ENCODE results near the gene MXI1.

The MXI1 gene

DNA sequence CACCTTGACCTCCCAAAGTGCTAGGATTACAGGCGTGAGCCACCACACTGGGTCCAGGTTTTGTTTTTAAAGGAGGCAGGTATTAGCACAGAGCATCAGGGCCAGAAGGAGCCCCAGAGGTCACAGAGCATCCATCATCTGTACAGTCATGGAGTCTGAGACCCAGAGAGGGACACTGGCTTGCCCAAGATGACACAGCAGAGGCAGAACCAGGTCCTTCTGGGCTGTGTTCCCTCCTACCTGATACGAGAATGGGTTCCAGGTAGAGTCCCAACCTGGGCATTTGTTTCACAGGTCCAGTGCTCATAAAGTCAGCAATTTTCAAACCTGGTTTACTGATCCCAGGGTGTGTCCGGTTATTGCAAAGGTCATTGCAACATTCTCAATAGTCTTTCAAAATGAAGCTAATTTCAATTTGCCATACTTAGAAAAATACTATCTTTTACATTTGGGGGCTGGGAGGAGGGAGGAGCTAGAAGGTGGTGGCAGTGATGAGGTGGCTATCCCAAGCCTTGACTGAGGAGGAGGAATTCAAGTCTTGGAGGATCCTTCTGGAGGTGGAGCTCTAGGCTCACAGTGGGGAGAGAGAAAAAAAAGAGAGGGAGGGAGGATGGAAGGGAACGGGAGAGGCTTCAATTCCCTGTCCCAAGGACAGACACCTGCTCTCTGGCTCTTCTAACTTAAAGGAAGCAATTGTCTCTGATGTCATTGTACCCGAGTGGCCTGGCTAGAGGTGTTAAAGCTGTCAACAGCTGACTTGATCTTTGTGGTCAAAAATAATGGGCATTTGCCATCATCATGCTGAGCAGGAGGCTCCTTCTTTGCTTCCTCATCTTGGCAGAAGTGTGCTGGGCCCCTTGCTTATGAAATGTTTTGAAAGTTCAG is 8.1 kb downstream of the MXI1 start:
- no peak overlapping the region for H3K4me3 ChIP-seq
- DNase-seq (ENCODE audit: low spot score in 2 of 2), result no peak
- no peaks in the 10 kb centered on the region for H3K9me3 ChIP-seq
- peaks cover 3% of the 10 kb centered on the region; the same call in 1 of the 2 replicates for H3K4me1 ChIP-seq
- in situ Hi-C loops (cut with MboI; ENCODE audit: low sequenced_read_pairs), result no loop called here
- H3K27me3 ChIP-seq (ENCODE audit: low read depth), result no peaks in the 10 kb centered on the region
- no peaks in the 10 kb centered on the region for H3K36me3 ChIP-seq (replicated peaks)

- H3K36me3 ChIP-seq (replicated peaks), result no peaks in the 10 kb centered on the region
- no peak for DNase-seq (ENCODE audit: low spot score in 2 of 2)
- H3K27me3 ChIP-seq (ENCODE audit: low read depth), result no peaks in the 10 kb centered on the region
- no peaks in the 10 kb centered on the region for H3K9me3 ChIP-seq
- H3K4me1 ChIP-seq, result peaks cover 3% of the 10 kb centered on the region; the same call in 1 of the 2 replicates
- no peak overlapping the region for H3K4me3 ChIP-seq
- in situ Hi-C loops (cut with MboI; ENCODE audit: low sequenced_read_pairs), result no loop called here
These were observed 8.8 kb downstream of the MXI1 start for GRCh38 chr10:110216240-110216639.

DNA sequence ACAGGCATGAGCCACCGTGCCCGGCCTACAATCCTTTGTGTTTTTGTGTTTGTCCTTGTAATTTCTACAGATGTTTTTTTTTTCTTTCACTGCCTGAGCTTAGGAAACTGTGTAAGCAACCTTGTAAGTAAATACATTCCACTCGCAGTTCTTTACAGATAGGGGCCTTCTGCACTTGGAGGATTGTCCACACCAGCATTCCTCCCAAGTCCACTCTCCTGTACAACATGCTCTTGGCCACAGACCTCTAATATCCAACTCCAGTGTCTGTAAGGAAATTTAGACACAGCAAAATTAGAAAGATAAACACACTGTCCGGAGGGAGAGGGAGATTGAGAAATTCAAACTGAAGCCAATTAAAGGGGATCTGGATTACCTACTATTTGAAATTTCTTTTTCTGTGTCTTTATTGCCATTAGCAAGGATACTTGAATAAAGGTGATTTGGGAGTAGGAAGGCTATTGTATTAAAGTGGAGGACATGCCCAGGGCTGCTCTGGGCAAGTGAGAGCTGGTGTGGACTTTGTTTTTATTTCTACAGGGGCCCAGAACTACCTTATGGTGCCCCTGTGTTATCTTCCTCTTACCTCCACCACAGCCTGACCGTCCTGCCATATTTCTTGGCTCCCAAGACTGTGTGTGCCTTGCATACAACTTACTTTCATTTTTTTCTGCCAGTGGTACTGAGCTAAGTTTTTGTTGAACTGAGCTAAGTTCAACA is 9.7 kb downstream of the MXI1 start:
- H3K9me3 ChIP-seq, result no peaks in the 10 kb centered on the region
- peaks cover 7% of the 10 kb centered on the region for H3K4me1 ChIP-seq
- no peak overlapping the region for H3K4me3 ChIP-seq
- H3K36me3 ChIP-seq (replicated peaks), result no peaks in the 10 kb centered on the region
- no peak for DNase-seq (ENCODE audit: low spot score in 2 of 2)
- no peaks in the 10 kb centered on the region for H3K27me3 ChIP-seq (ENCODE audit: low read depth)
- in situ Hi-C loops (cut with MboI; ENCODE audit: low sequenced_read_pairs), result no loop called here

DNA sequence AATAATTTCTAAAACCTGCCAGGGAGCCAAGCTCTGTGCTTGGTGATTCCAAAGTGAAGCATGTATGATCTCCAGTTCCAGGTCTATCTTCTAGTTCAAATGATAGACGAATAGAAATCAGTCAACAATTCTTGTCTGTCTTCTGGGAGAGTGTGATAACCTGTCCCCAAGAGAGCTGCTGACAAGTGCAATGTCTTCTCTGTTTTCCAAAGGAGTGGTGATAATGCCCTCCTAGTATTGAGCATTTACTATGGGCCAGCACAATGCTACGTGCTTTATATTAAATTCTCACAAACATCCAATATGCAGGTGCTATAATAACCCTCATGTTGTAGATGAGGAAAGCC is 10.2 kb downstream of the MXI1 start:
- DNase-seq (ENCODE audit: low spot score in 2 of 2), result no peak
- Histone ChIP-seq H3K36me3 (replicated peaks) (no peaks in the 10 kb centered on the region), H3K9me3 (no peaks in the 10 kb centered on the region), H3K4me3 (no peak overlapping the region), H3K27me3 (ENCODE audit: low read depth) (no peaks in the 10 kb centered on the region), H3K4me1 (peaks cover 9% of the 10 kb centered on the region)
- in situ Hi-C loops (cut with MboI; ENCODE audit: low sequenced_read_pairs), result no loop called here

DNA sequence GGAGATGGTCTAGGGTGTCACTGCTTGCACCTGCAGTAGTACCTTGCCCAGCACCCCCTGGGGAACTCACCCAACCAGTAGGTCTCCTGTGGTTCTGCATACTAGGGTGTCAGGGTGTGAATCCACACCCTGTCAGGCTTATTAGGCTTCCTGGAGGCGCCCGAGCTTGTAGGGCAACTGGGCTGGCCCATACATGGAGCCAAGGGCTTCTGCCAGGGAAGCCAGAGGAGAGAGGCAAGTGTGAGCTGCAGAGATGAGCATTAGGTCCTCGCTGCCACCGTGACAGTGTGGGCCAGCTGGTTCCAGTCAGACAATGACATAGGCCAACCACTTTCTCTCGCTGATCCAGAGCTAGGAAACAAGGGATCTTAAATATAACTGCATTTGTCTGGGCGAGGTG is 11.2 kb downstream of the MXI1 start:
- Histone ChIP-seq H3K9me3 (no peaks in the 10 kb centered on the region), H3K4me3 (no peak overlapping the region), H3K27me3 (ENCODE audit: low read depth) (no peaks in the 10 kb centered on the region), H3K4me1 (peaks cover 9% of the 10 kb centered on the region), H3K36me3 (replicated peaks) (no peaks in the 10 kb centered on the region)
- in situ Hi-C loops (cut with MboI; ENCODE audit: low sequenced_read_pairs), result no loop called here
- no peak for DNase-seq (ENCODE audit: low spot score in 2 of 2)

DNA sequence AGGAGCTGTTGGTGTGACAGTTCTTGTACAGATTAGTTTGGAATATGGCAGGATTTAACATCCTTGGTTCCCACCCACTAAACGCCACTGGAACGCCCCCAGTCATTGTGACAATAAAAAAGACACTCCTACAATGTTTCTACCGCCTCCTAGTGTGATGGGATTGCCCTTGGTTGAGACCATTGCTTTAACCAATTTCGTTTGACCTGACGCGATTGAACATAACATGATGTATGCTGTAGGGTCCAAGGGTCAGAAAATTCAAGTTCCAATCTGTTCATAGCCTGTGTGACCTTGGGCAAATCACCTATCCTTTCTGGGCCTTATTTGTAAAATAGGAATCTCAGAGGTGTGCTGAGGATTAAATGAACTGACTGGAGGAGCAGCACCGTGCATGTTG is 12.5 kb downstream of the MXI1 start:
- H3K4me3 ChIP-seq, result no peak overlapping the region
- H3K9me3 ChIP-seq, result no peaks in the 10 kb centered on the region
- in situ Hi-C loops (cut with MboI; ENCODE audit: low sequenced_read_pairs), result no loop called here
- H3K4me1 ChIP-seq, result peaks cover 9% of the 10 kb centered on the region
- no peaks in the 10 kb centered on the region for H3K27me3 ChIP-seq (ENCODE audit: low read depth)
- DNase-seq (ENCODE audit: low spot score in 2 of 2), result no peak
- H3K36me3 ChIP-seq (replicated peaks), result no peaks in the 10 kb centered on the region

DNA sequence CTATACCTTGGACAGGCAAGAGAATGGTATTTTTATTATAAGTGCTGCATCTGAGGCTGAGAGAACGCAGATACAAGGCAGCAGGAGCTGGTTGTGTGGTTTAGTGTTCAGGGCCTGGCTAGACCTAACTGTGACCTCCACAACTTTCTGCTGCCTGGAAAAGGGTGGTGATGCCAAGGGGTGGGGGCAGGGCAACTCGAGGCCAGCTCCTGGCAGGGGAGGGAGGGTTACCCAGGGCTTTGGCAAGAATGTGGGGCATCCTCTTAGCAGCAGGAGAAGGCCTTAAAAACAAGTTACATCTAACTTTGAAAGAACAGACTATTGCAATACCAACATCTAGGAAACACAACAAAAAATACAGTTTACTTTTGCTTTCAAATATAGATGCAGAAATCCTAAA is 13.0 kb downstream of the MXI1 start:
- peaks cover 9% of the 10 kb centered on the region for H3K4me1 ChIP-seq
- H3K9me3 ChIP-seq, result no peaks in the 10 kb centered on the region
- no peaks in the 10 kb centered on the region for H3K36me3 ChIP-seq (replicated peaks)
- in situ Hi-C loops (cut with MboI; ENCODE audit: low sequenced_read_pairs), result no loop called here
- no peak overlapping the region for H3K4me3 ChIP-seq
- DNase-seq (ENCODE audit: low spot score in 2 of 2), result no peak
- H3K27me3 ChIP-seq (ENCODE audit: low read depth), result no peaks in the 10 kb centered on the region

DNA sequence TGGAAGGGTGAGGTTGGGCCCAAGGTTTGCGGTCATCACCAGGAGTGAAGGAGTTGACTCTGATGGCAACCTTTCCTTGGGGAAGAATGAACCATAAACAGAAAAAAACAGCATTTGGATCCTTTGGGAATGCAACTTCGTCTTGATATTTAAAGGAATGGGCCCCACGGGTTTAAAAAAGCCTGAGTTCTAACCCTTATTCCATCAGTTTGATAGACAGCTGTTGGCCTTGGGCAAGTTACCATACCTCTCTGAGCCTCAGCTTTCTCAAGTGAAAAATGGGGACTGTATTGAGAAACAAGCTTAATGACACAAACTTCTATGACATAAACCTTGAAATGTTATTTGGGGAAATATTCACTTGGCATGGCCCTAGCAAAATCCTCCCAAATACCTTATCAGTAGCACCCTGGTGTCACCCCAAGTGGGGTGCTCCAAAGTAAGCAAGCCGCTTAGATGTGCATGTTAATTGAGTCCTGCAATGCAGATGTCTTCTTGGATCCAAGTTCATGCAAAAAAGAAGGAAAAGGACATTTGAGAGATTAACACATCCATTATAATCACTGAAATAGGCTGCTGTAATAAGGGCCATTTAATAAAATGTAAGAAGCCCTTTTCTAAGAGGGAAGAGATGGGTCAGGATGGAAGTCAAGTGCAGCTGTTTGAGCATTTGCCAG is 13.8 kb downstream of the MXI1 start:
- no peak for DNase-seq (ENCODE audit: low spot score in 2 of 2)
- in situ Hi-C loops (cut with MboI; ENCODE audit: low sequenced_read_pairs), result no loop called here
- H3K27me3 ChIP-seq (ENCODE audit: low read depth), result no peaks in the 10 kb centered on the region
- H3K9me3 ChIP-seq, result no peaks in the 10 kb centered on the region
- H3K36me3 ChIP-seq (replicated peaks), result no peaks in the 10 kb centered on the region
- H3K4me3 ChIP-seq, result no peak overlapping the region
- peaks cover 9% of the 10 kb centered on the region for H3K4me1 ChIP-seq

DNA sequence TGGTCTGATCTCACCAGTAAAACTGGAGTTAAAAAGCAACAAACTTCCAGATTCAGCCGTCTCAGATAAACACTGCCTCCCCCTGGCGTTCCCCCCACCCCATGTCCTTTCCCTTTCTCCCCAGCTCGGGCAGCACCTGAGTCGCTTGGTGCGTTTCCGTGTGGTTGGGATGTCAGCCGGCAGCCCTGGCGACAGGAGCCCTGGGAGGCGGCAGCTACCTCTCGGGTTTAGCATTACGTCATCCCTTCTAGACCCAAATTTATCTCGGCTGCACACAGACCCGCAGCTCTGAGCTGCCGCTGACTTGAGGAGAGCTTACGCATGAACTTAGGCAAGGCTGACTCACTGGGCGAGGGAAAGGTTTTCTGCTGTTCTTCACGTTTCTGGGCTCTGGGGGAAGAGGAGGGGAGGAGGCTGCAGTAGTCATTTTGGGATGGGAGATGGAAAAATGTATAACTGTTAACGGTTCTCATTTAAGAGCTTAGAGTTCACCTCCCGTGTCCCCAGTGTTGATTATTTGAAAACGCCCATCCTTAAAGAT is 14.4 kb downstream of the MXI1 start:
- H3K36me3 ChIP-seq (replicated peaks), result no peaks in the 10 kb centered on the region
- DNase-seq (ENCODE audit: low spot score in 2 of 2), result peak; percentile 22 to 54
- in situ Hi-C loops (cut with MboI; ENCODE audit: low sequenced_read_pairs), result no loop called here
- no peaks in the 10 kb centered on the region for H3K27me3 ChIP-seq (ENCODE audit: low read depth)
- peaks cover 9% of the 10 kb centered on the region for H3K4me1 ChIP-seq
- H3K9me3 ChIP-seq, result no peaks in the 10 kb centered on the region
- H3K4me3 ChIP-seq, result no peak overlapping the region

GRCh38 chr10:110222641-110223297 is 15.4 kb downstream of the MXI1 start:
- peaks cover 9% of the 10 kb centered on the region for H3K4me1 ChIP-seq
- H3K4me3 ChIP-seq, result no peak overlapping the region
- in situ Hi-C loops (cut with MboI; ENCODE audit: low sequenced_read_pairs), result no loop called here
- no peaks in the 10 kb centered on the region for H3K36me3 ChIP-seq (replicated peaks)
- H3K9me3 ChIP-seq, result no peaks in the 10 kb centered on the region
- no peak for DNase-seq (ENCODE audit: low spot score in 2 of 2)
- no peaks in the 10 kb centered on the region for H3K27me3 ChIP-seq (ENCODE audit: low read depth)

DNA sequence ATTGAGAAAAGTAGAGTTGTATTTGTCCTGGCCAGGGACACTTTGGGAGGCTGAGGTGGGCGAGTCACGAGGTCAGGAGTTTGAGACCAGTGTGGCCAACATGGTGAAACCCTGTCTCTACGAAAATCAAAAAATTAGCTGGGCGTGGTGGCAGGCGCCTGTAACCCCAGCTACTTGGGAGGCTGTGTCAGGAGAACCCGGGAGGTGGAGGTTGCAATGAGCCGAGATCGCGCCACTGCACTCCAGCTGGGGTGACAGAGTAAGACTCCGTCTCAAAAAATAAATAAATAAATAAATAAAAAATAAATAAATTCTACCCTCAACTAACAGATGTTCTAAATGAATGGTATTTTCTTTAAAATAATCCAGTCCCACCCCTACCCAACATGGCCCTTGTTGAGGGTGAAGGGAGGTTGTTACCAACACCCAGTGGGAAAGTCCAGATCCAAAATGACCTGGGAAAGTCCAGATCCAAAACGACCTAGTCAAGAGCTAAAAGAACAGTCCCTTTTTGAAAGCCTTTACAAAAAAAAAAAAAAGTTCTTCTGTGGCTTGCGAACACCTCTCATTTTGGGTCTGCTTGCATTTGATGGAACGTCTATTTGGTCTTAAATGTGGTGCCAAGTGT is 16.0 kb downstream of the MXI1 start:
- Histone ChIP-seq H3K4me3 (no peak overlapping the region), H3K27me3 (ENCODE audit: low read depth) (no peaks in the 10 kb centered on the region), H3K9me3 (no peaks in the 10 kb centered on the region), H3K36me3 (replicated peaks) (no peaks in the 10 kb centered on the region), H3K4me1 (peaks cover 9% of the 10 kb centered on the region)
- in situ Hi-C loops (cut with MboI; ENCODE audit: low sequenced_read_pairs), result no loop called here
- DNase-seq (ENCODE audit: low spot score in 2 of 2), result no peak

DNA sequence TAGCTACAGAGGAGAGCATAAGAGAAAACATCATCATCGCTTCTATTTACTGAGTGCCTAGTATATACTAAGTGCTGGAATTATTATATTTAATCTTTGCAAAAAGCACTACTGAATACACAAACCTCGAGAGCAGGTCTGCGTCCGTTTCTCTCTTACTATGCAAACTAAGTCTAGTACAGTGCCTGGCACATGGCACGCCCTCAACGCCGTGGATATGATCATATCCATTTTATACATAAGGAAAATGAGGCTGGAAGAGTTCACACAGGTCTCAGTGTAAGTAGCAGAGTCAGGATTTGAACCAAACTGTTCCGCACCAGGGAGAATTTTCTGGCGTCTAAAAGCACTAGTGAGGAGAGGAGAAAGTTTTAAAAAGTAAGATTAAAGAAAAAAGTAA is 17.6 kb downstream of the MXI1 start:
- Histone ChIP-seq H3K36me3 (replicated peaks) (peaks cover 5% of the 10 kb centered on the region; the same call in 1 of the 2 replicates), H3K4me1 (peaks cover 9% of the 10 kb centered on the region), H3K9me3 (no peaks in the 10 kb centered on the region), H3K27me3 (ENCODE audit: low read depth) (no peaks in the 10 kb centered on the region), H3K4me3 (no peak overlapping the region; the same call in 1 of the 2 replicates)
- no peak for DNase-seq (ENCODE audit: low spot score in 2 of 2)
- in situ Hi-C loops (cut with MboI; ENCODE audit: low sequenced_read_pairs), result no loop called here

DNA sequence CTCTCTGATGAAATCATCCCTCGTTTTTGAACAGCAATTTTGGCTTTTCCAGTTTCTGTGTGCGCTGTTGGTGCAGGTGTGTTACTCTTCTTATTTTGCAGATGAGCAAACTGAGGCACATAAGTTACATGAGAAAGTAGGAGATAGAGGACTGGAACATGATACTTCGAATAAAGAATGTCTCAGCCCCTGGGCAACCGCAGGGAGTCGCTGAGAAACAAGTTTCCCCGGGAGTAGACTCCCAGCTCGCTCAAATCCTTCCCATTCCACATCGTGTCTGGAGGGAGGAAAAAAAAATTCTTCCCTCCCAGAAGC is 18.0 kb downstream of the MXI1 start:
- H3K9me3 ChIP-seq, result no peaks in the 10 kb centered on the region
- no peaks in the 10 kb centered on the region for H3K27me3 ChIP-seq (ENCODE audit: low read depth)
- in situ Hi-C loops (cut with MboI; ENCODE audit: low sequenced_read_pairs), result no loop called here
- H3K4me3 ChIP-seq, result peak overlapping the region; percentile 70
- no peak for DNase-seq (ENCODE audit: low spot score in 2 of 2)
- peaks cover 9% of the 10 kb centered on the region for H3K4me1 ChIP-seq
- H3K36me3 ChIP-seq (replicated peaks), result peaks cover 7% of the 10 kb centered on the region; the same call in 1 of the 2 replicates

All from HAP-1 (cell line).